ENCODE data around the gene CASKIN1. TPM values are rescaled to one million over a fixed set of nuclear protein-coding genes. Genes with fewer than 3 reads are reported as not detected.

The CASKIN1 gene
- total RNA-seq, 2 experiments from 2014 or later = 0.09 TPM; not detected in 1

- DNase-seq (no peak), ATAC-seq (no peak)
- H3K4me1 Mint-ChIP-seq = no peaks in the 10 kb centered on the region
- no peak within 1 kb of the TSS for H3K27ac Mint-ChIP-seq
- H3K36me3 Mint-ChIP-seq = peaks cover 3% of the 10 kb centered on the region
- no peak within 1 kb of the TSS for H3K4me3 Mint-ChIP-seq
- no peaks in the 10 kb centered on the region for H3K27me3 Mint-ChIP-seq
- CTCF ChIA-PET = no interaction called here
- H3K9me3 Mint-ChIP-seq (ENCODE audit: low read depth) = no peaks in the 10 kb centered on the region
Observed at GRCh38 chr16:2236337-2237101, 40.1 kb upstream of the CASKIN1 start, which contains the start of gene DNASE1L2. Gene DNASE1L2, plus strand, starts transcription at chr16:2236444. Its CDS starts 373 bp downstream, at chr16:2236817.

GRCh38 chr16:2235695-2236336 lies 39.4 kb upstream of the CASKIN1 start:
- no peak for DNase-seq
- H3K27me3 Mint-ChIP-seq = no peaks in the 10 kb centered on the region
- CTCF ChIA-PET = no interaction called here
- no peaks in the 10 kb centered on the region for H3K9me3 Mint-ChIP-seq (ENCODE audit: low read depth)
- H3K27ac Mint-ChIP-seq = no peak overlapping the region
- no peaks in the 10 kb centered on the region for H3K4me1 Mint-ChIP-seq
- ATAC-seq = no peak
- H3K4me3 Mint-ChIP-seq = no peak overlapping the region
- peaks cover 3% of the 10 kb centered on the region for H3K36me3 Mint-ChIP-seq

- CTCF ChIA-PET = no interaction called here
- no peaks in the 10 kb centered on the region for H3K9me3 Mint-ChIP-seq (ENCODE audit: low read depth)
- no peaks in the 10 kb centered on the region for H3K27me3 Mint-ChIP-seq
- H3K4me1 Mint-ChIP-seq = no peaks in the 10 kb centered on the region
- no peak overlapping the region for H3K27ac Mint-ChIP-seq
- H3K36me3 Mint-ChIP-seq = peaks cover 3% of the 10 kb centered on the region
- ATAC-seq = no peak
- DNase-seq = no peak
- no peak overlapping the region for H3K4me3 Mint-ChIP-seq
Observed at GRCh38 chr16:2235234-2235651, 38.8 kb upstream of the CASKIN1 start.

DNA sequence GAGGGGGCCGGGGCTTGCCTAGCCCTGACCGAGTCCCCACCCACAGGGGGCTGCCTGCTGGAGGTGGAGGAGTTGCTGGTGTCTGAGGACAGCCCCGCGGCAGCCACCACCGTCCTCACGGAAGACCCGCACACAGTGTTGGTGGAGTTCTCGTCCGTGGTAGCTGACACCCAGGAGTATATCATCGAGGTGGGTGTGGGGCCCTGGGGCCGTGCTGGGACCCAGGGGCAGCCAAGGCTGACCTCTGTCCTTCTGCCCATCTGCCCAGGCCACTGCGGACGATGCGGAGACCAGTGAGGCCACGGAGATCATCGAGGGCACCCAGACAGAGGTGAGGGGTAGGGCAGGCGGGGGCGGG lies 38.4 kb upstream of the CASKIN1 start:
- CTCF ChIA-PET = no interaction called here
- H3K27me3 Mint-ChIP-seq = no peaks in the 10 kb centered on the region
- no peaks in the 10 kb centered on the region for H3K4me1 Mint-ChIP-seq
- ATAC-seq (no peak), DNase-seq (no peak)
- H3K36me3 Mint-ChIP-seq = peaks cover 3% of the 10 kb centered on the region
- H3K27ac Mint-ChIP-seq = no peak overlapping the region
- no peak overlapping the region for H3K4me3 Mint-ChIP-seq
- no peaks in the 10 kb centered on the region for H3K9me3 Mint-ChIP-seq (ENCODE audit: low read depth)

DNA sequence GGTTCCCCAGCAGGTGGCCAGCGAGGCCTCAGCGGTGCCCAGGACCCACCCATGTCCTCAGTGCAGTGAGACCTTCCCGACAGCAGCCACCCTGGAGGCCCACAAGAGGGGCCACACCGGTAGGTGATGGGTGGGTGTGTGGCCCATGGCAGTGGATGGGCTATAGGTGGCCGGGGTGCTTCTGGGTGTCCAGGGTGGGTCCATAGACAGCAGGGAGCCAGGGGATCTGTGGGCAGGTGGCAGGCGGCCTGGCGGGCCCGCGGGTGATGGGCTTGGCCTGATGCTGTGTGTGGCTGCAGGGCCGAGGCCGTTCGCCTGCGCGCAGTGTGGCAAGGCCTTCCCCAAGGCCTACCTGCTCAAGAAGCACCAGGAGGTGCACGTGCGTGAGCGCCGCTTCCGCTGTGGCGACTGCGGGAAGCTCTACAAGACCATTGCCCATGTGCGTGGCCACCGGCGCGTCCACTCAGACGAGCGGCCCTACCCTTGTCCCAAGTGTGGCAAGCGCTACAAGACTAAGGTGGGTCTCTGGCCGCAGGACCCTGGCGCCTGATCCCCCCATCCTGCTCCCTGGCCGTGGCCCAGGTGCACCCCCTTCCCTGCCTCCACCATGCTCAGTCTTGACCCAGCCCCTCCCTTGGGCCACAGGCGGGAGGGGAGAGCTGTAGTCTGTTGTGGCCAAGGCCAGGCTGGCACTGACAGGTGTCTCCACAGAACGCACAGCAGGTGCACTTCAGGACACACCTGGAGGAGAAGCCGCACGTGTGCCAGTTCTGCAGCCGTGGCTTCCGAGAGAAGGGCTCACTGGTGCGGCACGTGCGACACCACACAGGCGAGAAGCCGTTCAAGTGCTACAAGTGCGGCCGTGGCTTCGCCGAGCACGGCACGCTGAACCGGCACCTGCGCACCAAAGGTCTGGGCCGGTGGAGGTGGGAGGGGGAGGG lies 37.7 kb upstream of the CASKIN1 start:
- ATAC-seq = no peak
- peaks cover 3% of the 10 kb centered on the region for H3K36me3 Mint-ChIP-seq
- no peaks in the 10 kb centered on the region for H3K9me3 Mint-ChIP-seq (ENCODE audit: low read depth)
- CTCF ChIA-PET = no interaction called here
- no peaks in the 10 kb centered on the region for H3K4me1 Mint-ChIP-seq
- no peaks in the 10 kb centered on the region for H3K27me3 Mint-ChIP-seq
- no peak overlapping the region for H3K4me3 Mint-ChIP-seq
- H3K27ac Mint-ChIP-seq = no peak overlapping the region
- DNase-seq = no peak

GRCh38 chr16:2233046-2233775 lies 36.8 kb upstream of the CASKIN1 start:
- no peaks in the 10 kb centered on the region for H3K9me3 Mint-ChIP-seq (ENCODE audit: low read depth)
- ATAC-seq (no peak), DNase-seq (no peak)
- H3K4me3 Mint-ChIP-seq = no peak overlapping the region
- H3K4me1 Mint-ChIP-seq = no peaks in the 10 kb centered on the region
- H3K27ac Mint-ChIP-seq = no peak overlapping the region
- CTCF ChIA-PET = no interaction called here
- H3K27me3 Mint-ChIP-seq = no peaks in the 10 kb centered on the region
- peaks cover 3% of the 10 kb centered on the region for H3K36me3 Mint-ChIP-seq

- Mint-ChIP-seq H3K4me1 (no peaks in the 10 kb centered on the region), H3K36me3 (peaks cover 3% of the 10 kb centered on the region), H3K4me3 (no peak overlapping the region), H3K27ac (no peak overlapping the region), H3K9me3 (ENCODE audit: low read depth) (no peaks in the 10 kb centered on the region), H3K27me3 (no peaks in the 10 kb centered on the region)
- ATAC-seq (no peak), DNase-seq (no peak)
- CTCF ChIA-PET = no interaction called here
Observed at GRCh38 chr16:2232094-2232990, 35.9 kb upstream of the CASKIN1 start.

DNA sequence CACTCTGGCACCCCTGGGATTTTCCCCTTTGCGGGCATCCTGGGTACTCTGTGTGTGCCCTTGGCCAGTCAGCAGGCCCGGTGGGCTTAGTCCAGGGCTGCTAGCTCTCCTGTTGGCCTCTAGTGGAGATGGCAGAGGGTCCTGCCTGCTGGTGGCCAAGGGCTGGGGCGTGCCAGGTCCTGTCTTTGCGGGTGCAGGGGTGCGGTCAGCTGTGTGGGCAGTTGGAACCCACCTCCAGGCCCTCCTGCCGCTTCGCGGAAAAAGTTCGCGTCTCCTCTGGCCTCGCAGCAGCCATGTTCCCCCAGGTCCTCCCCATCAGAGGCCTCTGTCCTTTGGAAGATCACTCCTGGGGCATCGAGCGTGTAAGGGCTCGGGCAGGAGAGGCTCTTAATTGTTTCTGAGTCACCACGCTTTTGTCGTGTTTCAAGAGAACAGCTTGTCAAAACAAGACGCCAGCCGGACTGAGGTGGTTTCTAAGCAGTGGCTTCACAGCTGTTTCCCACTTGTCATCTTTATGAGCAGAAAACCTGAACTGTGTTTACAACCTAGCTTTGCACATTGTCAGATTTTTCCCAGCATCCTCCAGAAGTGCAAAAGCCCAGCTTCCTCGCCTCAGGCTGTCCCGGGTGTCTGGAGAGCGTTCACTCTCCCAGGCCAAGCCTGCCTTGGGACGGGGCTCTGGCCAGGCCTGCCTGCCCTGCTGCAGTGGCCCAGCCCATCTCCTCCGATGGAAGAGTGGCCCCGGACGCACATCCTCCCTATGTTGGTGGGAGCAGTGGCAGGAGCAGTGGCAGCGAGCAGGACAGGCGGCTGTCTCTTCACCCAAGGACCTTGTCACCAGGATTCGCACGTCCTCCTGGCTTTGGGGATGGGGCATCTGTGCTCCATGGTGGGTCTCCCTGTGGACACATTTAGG lies 34.9 kb upstream of the CASKIN1 start:
- peaks cover 3% of the 10 kb centered on the region for H3K36me3 Mint-ChIP-seq
- no peaks in the 10 kb centered on the region for H3K9me3 Mint-ChIP-seq (ENCODE audit: low read depth)
- H3K27ac Mint-ChIP-seq = no peak overlapping the region
- H3K27me3 Mint-ChIP-seq = no peaks in the 10 kb centered on the region
- no peak for ATAC-seq
- H3K4me3 Mint-ChIP-seq = no peak overlapping the region
- CTCF ChIA-PET = interaction anchor here (0.7 kb wide), 1 partner anchor 20 kb away, joined by 3 read pairs; the partner anchor contains the start of gene ECI1
- no peak for DNase-seq
- H3K4me1 Mint-ChIP-seq = peaks cover 4% of the 10 kb centered on the region

GRCh38 chr16:2230376-2230775 lies 34.0 kb upstream of the CASKIN1 start:
- no peak overlapping the region for H3K27ac Mint-ChIP-seq
- H3K36me3 Mint-ChIP-seq = peaks cover 2% of the 10 kb centered on the region
- H3K4me1 Mint-ChIP-seq = peaks cover 9% of the 10 kb centered on the region
- no peak overlapping the region for H3K4me3 Mint-ChIP-seq
- no peaks in the 10 kb centered on the region for H3K27me3 Mint-ChIP-seq
- DNase-seq = no peak
- no peak for ATAC-seq
- H3K9me3 Mint-ChIP-seq (ENCODE audit: low read depth) = no peaks in the 10 kb centered on the region
- CTCF ChIA-PET = interaction anchor here (0.7 kb wide), 1 partner anchor 20 kb away, joined by 3 read pairs; the partner anchor contains the start of gene ECI1

DNA sequence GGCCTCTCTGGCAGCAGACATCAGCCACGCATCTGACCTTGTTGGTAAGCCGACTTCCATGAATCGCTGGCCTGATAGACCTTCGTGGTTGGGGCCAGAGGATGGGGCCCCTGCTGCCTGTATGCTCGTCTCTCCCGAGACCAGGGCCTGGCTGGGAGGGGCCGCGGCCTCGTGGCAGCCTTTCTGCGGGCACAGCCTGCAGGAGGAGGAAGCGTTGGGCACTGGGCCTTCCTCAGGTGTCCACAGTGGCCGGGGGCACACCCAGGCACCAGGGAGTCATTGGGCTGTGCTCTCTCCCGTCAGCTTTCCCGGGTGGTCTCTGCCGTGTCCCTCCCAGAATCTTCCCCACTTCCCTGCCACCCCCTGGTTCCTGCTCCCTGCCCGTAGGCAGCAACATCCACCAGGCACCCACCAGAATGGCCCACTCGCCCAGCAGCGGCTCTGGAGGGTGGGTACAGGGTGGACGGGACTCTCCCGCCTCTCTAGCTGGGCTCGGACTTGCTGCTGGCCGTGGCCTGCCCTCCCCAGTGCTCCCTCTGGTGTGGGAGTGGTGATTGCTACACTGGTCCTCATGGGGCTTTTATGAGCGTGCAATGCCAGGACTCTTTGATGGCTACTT lies 33.3 kb upstream of the CASKIN1 start:
- H3K27ac Mint-ChIP-seq = no peak overlapping the region
- ATAC-seq = no peak
- H3K4me1 Mint-ChIP-seq = peaks cover 13% of the 10 kb centered on the region
- H3K27me3 Mint-ChIP-seq = no peaks in the 10 kb centered on the region
- no peaks in the 10 kb centered on the region for H3K36me3 Mint-ChIP-seq
- H3K4me3 Mint-ChIP-seq = no peak overlapping the region
- CTCF ChIA-PET = no interaction called here
- H3K9me3 Mint-ChIP-seq (ENCODE audit: low read depth) = no peaks in the 10 kb centered on the region
- DNase-seq = no peak

- no peak for ATAC-seq
- H3K27ac Mint-ChIP-seq = no peak overlapping the region
- no peaks in the 10 kb centered on the region for H3K27me3 Mint-ChIP-seq
- H3K4me1 Mint-ChIP-seq = peaks cover 19% of the 10 kb centered on the region
- H3K36me3 Mint-ChIP-seq = no peaks in the 10 kb centered on the region
- DNase-seq = no peak
- no peak overlapping the region for H3K4me3 Mint-ChIP-seq
- H3K9me3 Mint-ChIP-seq (ENCODE audit: low read depth) = no peaks in the 10 kb centered on the region
- CTCF ChIA-PET = no interaction called here
Observed at GRCh38 chr16:2229091-2229490, 32.7 kb upstream of the CASKIN1 start.
